Peyer's patch (tissue), 4 donors: ENCODE results near the gene CXorf65.

Source experiments
- CTCF ChIP-seq, 6 experiments: fragments of 450-650 bp in 4 of 6; fragments of 200-600 bp in 2 of 6; sonication (generic) in 1 of 6; IDR thresholded peaks; one replicate each; pipeline ENCODE4 v1.5.1; 2017 to 2019; ENCODE audit warnings: antibody characterized with exemption in 6 of 6, mild to moderate bottlenecking in 3 of 6, moderate library complexity in 1 of 6
- POLR2A ChIP-seq, 2 donors: fragments of 450-650 bp; IDR thresholded peaks; one replicate each; pipeline ENCODE4 v1.5.1; 2017; ENCODE audit warnings: antibody characterized with exemption in 2 of 2, mild to moderate bottlenecking in 2 of 2, moderate library complexity in 2 of 2

- TF ChIP-seq POLR2A (IDR thresholded peaks at IDR 0.05) = no peak
- TF ChIP-seq CTCF (IDR thresholded peaks at IDR 0.05) = no peak
These were observed 15.3 kb downstream of the CXorf65 start for GRCh38 chrX:71091263-71091662.
